Caco-2 (cell line): ENCODE data around the gene RASGEF1C. TPM values are rescaled to one million over a fixed set of nuclear protein-coding genes. Genes with fewer than 3 reads are reported as not detected.

Experiments
- BruUV-seq: library from RNA; stranded (reverse); fragments of 400-500 nt; replicated peaks from 2 replicates; lab custom pipeline; 2021; lab: Mats Ljungman, UMichigan
- CTCF ChIA-PET: fragments of 300-600 bp; sonication (Branson Sonifier 250); formaldehyde crosslinking; loops from one replicate; lab custom pipeline; 2022; ENCODE audit warnings: antibody characterized with exemption; lab: Charles Lee
- POLR2A ChIA-PET: fragments of 300-600 bp; sonication (Branson Sonifier 250); formaldehyde crosslinking; loops from one replicate; lab custom pipeline; 2022; ENCODE audit warnings: antibody characterized with exemption; lab: Charles Lee
- DNase-seq, 2 experiments: peaks; one replicate each; pipeline versions ENCODE4 v3.0.0 to v3.0.0-alpha.2; 2020 to 2022
- H3K27me3 ChIP-seq: replicated peaks from 2 replicates; pipeline ENCODE4 v1.6.0; 2011; ENCODE audit warnings: low read length; ENCODE audit not compliant: control insufficient read depth, insufficient read depth
- H3K36me3 ChIP-seq: 2 replicates; pipeline ENCODE4 v1.5.1; 2011; ENCODE audit warnings: low read length; ENCODE audit not compliant: control insufficient read depth, insufficient read depth
- H3K4me1 ChIP-seq: fragments of 250-450 bp; sonication (Bioruptor Pico); 2 replicates; pipeline ENCODE4 v1.5.1; 2020; ENCODE audit warnings: mild to moderate bottlenecking
- H3K4me3 ChIP-seq: 2 replicates; pipeline ENCODE4 v1.5.1; 2011; ENCODE audit warnings: low read depth, mild to moderate bottlenecking, control low read depth, low read length
- H3K9me3 ChIP-seq: fragments of 250-450 bp; sonication (Bioruptor Pico); 2 replicates; pipeline ENCODE4 v1.5.1; 2020; ENCODE audit warnings: mild to moderate bottlenecking, moderate library complexity
- H3K27ac Mint-ChIP-seq: one replicate; pipeline ENCODE4 v1.8.0; 2022; ENCODE audit warnings: mixed read lengths; ENCODE audit not compliant: unreplicated experiment
- H3K27me3 Mint-ChIP-seq: one replicate; pipeline ENCODE4 v1.8.0; 2022; ENCODE audit warnings: mixed read lengths; ENCODE audit not compliant: insufficient read depth, unreplicated experiment
- H3K36me3 Mint-ChIP-seq: one replicate; pipeline ENCODE4 v1.8.0; 2022; ENCODE audit warnings: mild to moderate bottlenecking, mixed read lengths; ENCODE audit not compliant: insufficient read depth, unreplicated experiment
- H3K4me1 Mint-ChIP-seq: one replicate; pipeline ENCODE4 v1.8.0; 2022; ENCODE audit warnings: low read depth, mixed read lengths; ENCODE audit not compliant: unreplicated experiment
- H3K4me3 Mint-ChIP-seq: one replicate; pipeline ENCODE4 v1.8.0; 2022; ENCODE audit warnings: mild to moderate bottlenecking, moderate library complexity, mixed read lengths; ENCODE audit not compliant: unreplicated experiment
- H3K9me3 Mint-ChIP-seq: one replicate; pipeline ENCODE4 v1.8.0; 2022; ENCODE audit warnings: mixed read lengths; ENCODE audit not compliant: unreplicated experiment
- CTCF ChIP-seq, 2 experiments: fragments of 200-600 bp in 1 of 2; IDR thresholded peaks; 1 replicate in 1 of 2; 2 replicates in 1 of 2; pipeline versions ENCODE4 v1.5.1 to v1.8.0; 2011 to 2022; ENCODE audit warnings: antibody characterized with exemption in 1 of 2, control low read depth in 1 of 2, inconsistent platforms in 1 of 2, low read depth in 1 of 2, low read length in 1 of 2, mild to moderate bottlenecking in 1 of 2, moderate library complexity in 1 of 2; ENCODE audit not compliant: insufficient read depth in 1 of 2, severe bottlenecking in 1 of 2, unreplicated experiment in 1 of 2
- intact Hi-C: fragments of 100-400 bp; cut with micrococcal nuclease; formaldehyde crosslinking; loops from one replicate; pipeline ENCODE4 v1.10.0; 2022; ENCODE audit not compliant: unreplicated experiment
- total RNA-seq: library from RNA; stranded (reverse); gene quantifications from 2 replicates; pipeline ENCODE4 v1.2.3, GENCODE V29; 2022

Gene RASGEF1C
- total RNA-seq, 1 experiment from 2014 or later, result not detected

- no peaks in the 10 kb centered on the region for H3K4me1 Mint-ChIP-seq
- POLR2A ChIA-PET, result no interaction called here
- no peak overlapping the region for H3K4me3 Mint-ChIP-seq
- Histone ChIP-seq H3K27me3 (no peaks in the 10 kb centered on the region), H3K4me3 (no peak overlapping the region), H3K36me3 (no peaks in the 10 kb centered on the region), H3K9me3 (no peaks in the 10 kb centered on the region), H3K4me1 (no peaks in the 10 kb centered on the region)
- CTCF ChIA-PET, result no interaction called here
- no peak overlapping the region for H3K27ac Mint-ChIP-seq
- DNase-seq, result no peak
- H3K36me3 Mint-ChIP-seq, result no peaks in the 10 kb centered on the region
- H3K9me3 Mint-ChIP-seq, result peaks cover 10% of the 10 kb centered on the region
- no peak for TF ChIP-seq CTCF (IDR thresholded peaks at IDR 0.05; ENCODE audit: insufficient read depth in 1 of 2, low read depth in 1 of 2, low read length in 1 of 2, severe bottlenecking in 1 of 2, unreplicated experiment in 1 of 2)
- H3K27me3 Mint-ChIP-seq, result peaks cover 18% of the 10 kb centered on the region
- BruUV-seq, result no TSS peak
- intact Hi-C loops, result no loop called here
Measured at GRCh38 chr5:180155365-180155926, 53.6 kb downstream of the RASGEF1C start.

GRCh38 chr5:180154821-180155364, 54.1 kb downstream of the RASGEF1C start:
- no peaks in the 10 kb centered on the region for H3K27me3 ChIP-seq
- H3K9me3 Mint-ChIP-seq, result peaks cover 16% of the 10 kb centered on the region
- no peak overlapping the region for H3K27ac Mint-ChIP-seq
- H3K4me1 ChIP-seq, result no peaks in the 10 kb centered on the region
- TF ChIP-seq CTCF (IDR thresholded peaks at IDR 0.05; ENCODE audit: insufficient read depth in 1 of 2, low read depth in 1 of 2, low read length in 1 of 2, severe bottlenecking in 1 of 2, unreplicated experiment in 1 of 2), result no peak
- no peaks in the 10 kb centered on the region for H3K36me3 Mint-ChIP-seq
- H3K4me1 Mint-ChIP-seq, result no peaks in the 10 kb centered on the region
- H3K9me3 ChIP-seq, result no peaks in the 10 kb centered on the region
- ChIA-PET POLR2A (no interaction called here), CTCF (no interaction called here)
- DNase-seq, result no peak
- peaks cover 15% of the 10 kb centered on the region for H3K27me3 Mint-ChIP-seq
- H3K36me3 ChIP-seq, result no peaks in the 10 kb centered on the region
- intact Hi-C loops, result no loop called here
- no peak overlapping the region for H3K4me3 ChIP-seq
- no peak overlapping the region for H3K4me3 Mint-ChIP-seq
- no TSS peak for BruUV-seq

GRCh38 chr5:180153991-180154390, 55.0 kb downstream of the RASGEF1C start:
- ChIA-PET POLR2A (no interaction called here), CTCF (no interaction called here)
- H3K27me3 Mint-ChIP-seq, result peaks cover 11% of the 10 kb centered on the region
- H3K4me1 Mint-ChIP-seq, result no peaks in the 10 kb centered on the region
- no peaks in the 10 kb centered on the region for H3K4me1 ChIP-seq
- no peaks in the 10 kb centered on the region for H3K36me3 ChIP-seq
- no peak overlapping the region for H3K27ac Mint-ChIP-seq
- no peak overlapping the region for H3K4me3 ChIP-seq
- no peaks in the 10 kb centered on the region for H3K9me3 ChIP-seq
- peaks cover 22% of the 10 kb centered on the region for H3K9me3 Mint-ChIP-seq
- H3K27me3 ChIP-seq, result no peaks in the 10 kb centered on the region
- H3K4me3 Mint-ChIP-seq, result no peak overlapping the region
- DNase-seq, result no peak
- no peak for TF ChIP-seq CTCF (IDR thresholded peaks at IDR 0.05; ENCODE audit: insufficient read depth in 1 of 2, low read depth in 1 of 2, low read length in 1 of 2, severe bottlenecking in 1 of 2, unreplicated experiment in 1 of 2)
- BruUV-seq, result no TSS peak
- H3K36me3 Mint-ChIP-seq, result no peaks in the 10 kb centered on the region
- intact Hi-C loops, result no loop called here
